UCSD-AML1 (cell line): ENCODE measurements around the gene PGRMC2.

ENCODE experiments used
- DNase-seq: peaks from one replicate; lab custom pipeline; 2025; ENCODE audit not compliant: unreplicated experiment; lab: John Stamatoyannopoulos, UW

The PGRMC2 gene

DNA sequence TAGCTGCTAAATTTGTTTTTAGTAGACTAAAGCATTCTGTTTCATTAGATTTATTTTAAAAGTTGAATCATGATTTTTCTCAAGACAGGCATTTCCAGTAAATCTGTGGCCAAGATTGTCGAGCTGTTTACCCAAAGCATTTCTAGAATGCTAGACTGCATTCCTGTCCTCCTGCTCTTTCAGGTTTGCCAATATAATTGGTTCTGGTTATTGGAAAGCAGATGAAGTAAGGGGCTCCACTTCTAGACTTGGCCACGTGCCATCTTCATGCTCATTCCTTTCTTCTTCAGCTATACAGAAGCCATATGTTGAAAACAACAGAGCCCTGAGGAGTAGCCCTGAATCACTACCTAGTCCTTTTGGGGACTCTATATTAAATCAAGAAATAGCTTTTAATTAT, 62.5 kb downstream of the PGRMC2 start:
- DNase-seq = no peak

DNA sequence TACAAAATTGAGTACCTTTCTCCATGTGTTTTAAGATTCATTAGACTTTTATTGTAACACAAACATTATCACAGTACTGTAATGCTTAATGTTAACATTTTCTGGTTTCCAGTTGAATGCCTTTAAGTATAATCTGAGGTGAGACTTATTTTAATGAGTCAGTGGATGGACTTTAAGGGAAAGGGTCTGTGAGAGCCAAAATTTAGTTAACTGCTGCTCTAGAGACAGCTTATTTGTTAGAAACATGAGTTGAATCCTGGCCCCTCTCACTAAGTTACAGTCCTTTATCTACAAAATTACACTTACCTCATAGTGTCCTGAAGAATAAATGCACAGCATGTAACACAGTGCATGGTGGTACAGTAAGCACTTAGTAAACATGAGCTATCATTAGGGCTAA, 66.0 kb downstream of the PGRMC2 start:
- DNase-seq = no peak

DNA sequence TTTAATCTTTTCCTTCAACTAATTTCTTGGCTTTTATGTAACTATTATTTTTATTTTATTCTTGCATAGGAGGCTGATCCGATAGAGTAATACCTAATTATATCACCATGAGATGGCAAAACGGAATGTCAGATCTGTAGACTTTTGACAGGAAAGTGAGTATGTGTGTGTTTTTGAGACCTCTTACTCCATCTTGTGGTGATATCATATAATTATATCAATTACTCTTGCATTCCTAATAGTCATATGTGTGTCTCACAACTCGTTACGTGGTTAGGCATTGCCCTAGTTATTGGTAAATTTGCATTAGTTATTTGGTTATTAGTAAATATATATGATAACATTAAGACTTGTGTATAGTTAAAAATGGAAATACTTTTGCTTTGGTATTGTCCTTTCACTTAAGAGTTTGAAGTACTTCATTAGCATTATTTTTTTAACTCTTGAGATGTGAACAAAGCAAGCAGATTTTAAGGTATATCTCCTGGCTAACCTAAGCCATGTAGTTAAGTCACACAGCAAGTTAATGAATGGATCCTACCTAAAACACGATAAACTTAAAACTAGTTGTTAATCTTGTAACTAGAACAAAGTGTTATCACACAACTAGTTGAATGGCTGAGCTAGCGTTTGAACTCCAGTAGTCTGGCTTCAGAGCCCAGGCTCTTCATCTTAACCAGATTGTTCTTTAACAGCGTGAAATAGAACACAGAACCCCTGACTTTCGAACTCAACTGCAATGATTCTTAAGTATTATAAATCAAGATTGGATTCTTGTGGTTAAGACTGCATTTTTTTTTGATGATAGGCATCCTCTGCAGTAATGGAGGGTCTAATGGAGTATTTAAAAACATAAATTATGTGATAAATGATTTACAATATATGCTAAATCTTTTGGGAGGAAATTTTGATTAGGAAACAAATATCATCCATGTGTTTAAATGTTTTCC, 67.1 kb downstream of the PGRMC2 start:
- no peak for DNase-seq
